Esophagus squamous epithelium (tissue), 5 donors: ENCODE measurements around the gene GPR75. TPM values are rescaled to one million over a fixed set of nuclear protein-coding genes. Genes with fewer than 3 reads are reported as not detected.

ENCODE experiments used
- DNase-seq: peaks from one replicate; lab custom pipeline; 2025; lab: John Stamatoyannopoulos, UW
- H3K27ac ChIP-seq, 4 donors: fragments of 200-600 bp; sonication (generic); one replicate each; pipeline ENCODE4 v1.5.1; 2016 to 2019; ENCODE audit warnings: mild to moderate bottlenecking in 1 of 4
- H3K27me3 ChIP-seq, 4 donors: fragments of 200-600 bp; sonication (generic); 1 replicate in 3 of 4; 2 replicates in 1 of 4; pipeline versions ENCODE4 v1.5.1 to v1.6.0; 2017 to 2021; ENCODE audit warnings: antibody characterized with exemption in 1 of 4
- H3K36me3 ChIP-seq, 3 donors: fragments of 200-600 bp; sonication (generic); one replicate each; pipeline ENCODE4 v1.5.1; 2016 to 2019
- H3K4me1 ChIP-seq, 3 donors: fragments of 200-600 bp; sonication (generic); one replicate each; pipeline ENCODE4 v1.5.1; 2017 to 2019
- H3K4me3 ChIP-seq, 4 donors: fragments of 200-600 bp; sonication (generic); 1 replicate in 3 of 4; 2 replicates in 1 of 4; pipeline ENCODE4 v1.5.1; 2016 to 2019; ENCODE audit warnings: mild to moderate bottlenecking in 2 of 4, moderate library complexity in 1 of 4
- H3K9me3 ChIP-seq, 3 donors: fragments of 200-600 bp; sonication (generic); one replicate each; pipeline ENCODE4 v1.5.1; 2016 to 2019
- POLR2A ChIP-seq, 4 donors: fragments of 450-650 bp; IDR thresholded peaks; one replicate each; pipeline ENCODE4 v1.6.1; 2017; ENCODE audit warnings: antibody characterized with exemption in 4 of 4, mild to moderate bottlenecking in 4 of 4, moderate library complexity in 3 of 4
- WGBS, 2 donors: methylation state at CpG; one replicate each; pipeline ENCODE4 v1.1.5; 2018; 5-methylcytosine and 5-hydroxymethylcytosine counted together
- intact Hi-C: fragments of 100-400 bp; cut with DNase I; formaldehyde crosslinking; loops from one replicate; pipeline ENCODE4 v1.15.0; 2022
- total RNA-seq, 4 donors: library from RNA; depleted of rRNA; stranded (reverse); fragments of >200 nt; gene quantifications; one replicate each; pipeline ENCODE4 v1.1.0, GENCODE V29; 2016
- TF ChIP-seq, protein P1 (sequence below), 6 experiments: fragments of 450-650 bp in 4 of 6; fragments of 200-600 bp in 2 of 6; sonication (generic) in 2 of 6; IDR thresholded peaks; one replicate each; pipeline ENCODE4 v1.5.1; 2016 to 2019; ENCODE audit warnings: antibody characterized with exemption in 6 of 6, mild to moderate bottlenecking in 4 of 6, moderate library complexity in 4 of 6
- donor health status: DM: yes; HTN: yes; CAD: no.

Gene GPR75
- total RNA-seq, 4 donors from 2014 or later: 1.1 to 3.8 (median 2.8) TPM

- intact Hi-C loops: no loop called here
- TF ChIP-seq POLR2A (IDR thresholded peaks at IDR 0.05): no peak
- TF ChIP-seq, protein P1, sequence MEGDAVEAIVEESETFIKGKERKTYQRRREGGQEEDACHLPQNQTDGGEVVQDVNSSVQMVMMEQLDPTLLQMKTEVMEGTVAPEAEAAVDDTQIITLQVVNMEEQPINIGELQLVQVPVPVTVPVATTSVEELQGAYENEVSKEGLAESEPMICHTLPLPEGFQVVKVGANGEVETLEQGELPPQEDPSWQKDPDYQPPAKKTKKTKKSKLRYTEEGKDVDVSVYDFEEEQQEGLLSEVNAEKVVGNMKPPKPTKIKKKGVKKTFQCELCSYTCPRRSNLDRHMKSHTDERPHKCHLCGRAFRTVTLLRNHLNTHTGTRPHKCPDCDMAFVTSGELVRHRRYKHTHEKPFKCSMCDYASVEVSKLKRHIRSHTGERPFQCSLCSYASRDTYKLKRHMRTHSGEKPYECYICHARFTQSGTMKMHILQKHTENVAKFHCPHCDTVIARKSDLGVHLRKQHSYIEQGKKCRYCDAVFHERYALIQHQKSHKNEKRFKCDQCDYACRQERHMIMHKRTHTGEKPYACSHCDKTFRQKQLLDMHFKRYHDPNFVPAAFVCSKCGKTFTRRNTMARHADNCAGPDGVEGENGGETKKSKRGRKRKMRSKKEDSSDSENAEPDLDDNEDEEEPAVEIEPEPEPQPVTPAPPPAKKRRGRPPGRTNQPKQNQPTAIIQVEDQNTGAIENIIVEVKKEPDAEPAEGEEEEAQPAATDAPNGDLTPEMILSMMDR (IDR thresholded peaks at IDR 0.05): no peak
- H3K9me3 ChIP-seq: no peaks in the 10 kb centered on the region
- no peak overlapping the region for H3K4me3 ChIP-seq
- H3K4me1 ChIP-seq: no peaks in the 10 kb centered on the region
- DNase-seq: no peak
- 90 to 92% methylated on average over 5 of the region's 5 CpGs for WGBS, 2 donors
- H3K36me3 ChIP-seq: peaks cover 0 to 94% (median 3%) of the 10 kb centered on the region in 3 donors
- no peaks in the 10 kb centered on the region for H3K27me3 ChIP-seq
- no peak overlapping the region for H3K27ac ChIP-seq
Measured at GRCh38 chr2:53867169-53867568, 7.4 kb upstream of the GPR75 start.

DNA sequence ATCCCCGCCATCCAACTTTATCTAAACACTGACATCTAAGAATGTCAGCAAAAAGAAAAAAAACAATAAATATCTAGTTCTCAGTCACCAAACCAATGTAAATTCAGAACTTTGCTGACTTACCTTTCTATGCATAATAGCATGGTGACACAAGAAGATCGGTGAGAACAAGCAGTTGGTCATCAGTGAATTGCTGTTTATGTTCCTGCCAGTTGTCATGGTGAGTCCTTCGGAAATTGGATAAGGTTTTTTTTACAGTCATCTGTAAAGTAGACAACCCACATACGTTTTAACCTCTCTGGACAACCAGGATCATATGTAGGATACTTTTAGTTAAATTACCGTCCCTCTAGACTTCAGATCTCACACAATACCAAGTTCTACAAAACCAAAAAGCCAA is 6.2 kb upstream of the GPR75 start:
- intact Hi-C loops: no loop called here
- peaks cover 0 to 82% (median 3%) of the 10 kb centered on the region in 3 donors for H3K36me3 ChIP-seq
- H3K9me3 ChIP-seq: no peaks in the 10 kb centered on the region
- no peak overlapping the region for H3K4me3 ChIP-seq
- DNase-seq: no peak
- no peak for TF ChIP-seq POLR2A (IDR thresholded peaks at IDR 0.05)
- TF ChIP-seq, protein P1 (IDR thresholded peaks at IDR 0.05): no peak
- no peaks in the 10 kb centered on the region for H3K27me3 ChIP-seq
- no peaks in the 10 kb centered on the region for H3K4me1 ChIP-seq
- 81 to 94% methylated on average over 5 of the region's 5 CpGs for WGBS, 2 donors
- no peak overlapping the region for H3K27ac ChIP-seq

DNA sequence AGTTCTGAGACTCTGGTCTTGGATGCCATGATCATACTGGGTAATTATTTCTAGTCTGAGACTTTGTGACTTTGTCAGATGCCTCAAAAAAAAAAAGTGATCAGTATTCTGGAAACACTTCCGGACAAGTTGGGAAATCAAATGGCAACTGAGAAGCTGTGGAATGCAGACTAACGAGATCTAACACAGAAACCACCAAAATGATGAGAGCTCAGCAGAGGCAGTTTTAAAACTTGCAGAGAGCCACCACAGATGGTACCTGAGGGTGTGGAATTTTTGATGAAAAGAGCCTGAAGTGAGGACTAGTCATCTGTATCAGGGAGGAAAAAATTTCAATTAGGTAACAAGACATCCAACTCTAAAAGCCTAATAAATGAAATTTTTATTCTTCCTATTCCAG is 5.5 kb upstream of the GPR75 start:
- 60 to 70% methylated on average over 2 of the region's 2 CpGs for WGBS, 2 donors
- Histone ChIP-seq H3K27me3 (no peaks in the 10 kb centered on the region), H3K4me3 (no peak overlapping the region), H3K36me3 (peaks cover 0 to 75% (median 3%) of the 10 kb centered on the region in 3 donors), H3K4me1 (peaks cover 0 to under 1% (median 0%) of the 10 kb centered on the region in 3 donors), H3K9me3 (no peaks in the 10 kb centered on the region), H3K27ac (no peak overlapping the region)
- intact Hi-C loops: no loop called here
- DNase-seq: no peak
- TF ChIP-seq, protein P1 (IDR thresholded peaks at IDR 0.05): no peak
- TF ChIP-seq POLR2A (IDR thresholded peaks at IDR 0.05): no peak

DNA sequence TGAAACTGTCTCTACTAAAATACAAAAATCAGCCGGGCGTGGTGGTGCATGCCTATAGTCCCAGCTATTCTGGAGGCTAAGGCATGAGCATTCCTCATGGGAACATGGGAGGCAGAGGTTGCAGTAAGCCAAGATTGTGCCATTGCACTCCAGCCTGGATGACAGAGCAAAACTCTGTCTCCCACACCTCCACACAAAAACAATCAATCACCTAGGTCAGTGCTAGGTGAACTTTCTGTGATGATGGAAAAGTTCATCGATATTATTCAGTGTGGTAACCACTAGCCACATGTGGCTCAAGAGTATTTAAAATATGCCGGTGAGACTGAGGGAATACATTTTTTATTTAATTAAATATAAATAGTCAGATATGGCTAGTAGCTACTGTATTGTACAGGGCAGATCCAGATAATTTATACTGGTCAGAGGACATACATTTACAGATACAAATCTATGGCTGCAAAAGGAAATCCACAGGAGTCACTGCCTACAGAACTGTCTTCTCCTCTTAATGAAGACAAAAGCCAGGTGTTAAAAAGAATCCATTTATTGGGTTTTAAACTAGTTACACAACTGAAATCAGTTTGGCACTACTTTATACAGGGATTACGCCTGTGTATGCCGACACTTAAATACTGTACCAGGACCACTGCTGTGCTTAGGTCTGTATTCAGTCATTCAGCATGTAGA is 3.9 kb upstream of the GPR75 start:
- no peaks in the 10 kb centered on the region for H3K9me3 ChIP-seq
- 84 to 96% methylated on average over 6 of the region's 6 CpGs for WGBS, 2 donors
- intact Hi-C loops: no loop called here
- H3K36me3 ChIP-seq: peaks cover 0 to 67% (median 3%) of the 10 kb centered on the region in 3 donors
- no peak overlapping the region for H3K27ac ChIP-seq
- H3K27me3 ChIP-seq: no peaks in the 10 kb centered on the region
- no peak overlapping the region for H3K4me3 ChIP-seq
- TF ChIP-seq POLR2A (IDR thresholded peaks at IDR 0.05): no peak
- TF ChIP-seq, protein P1 (IDR thresholded peaks at IDR 0.05): no peak
- H3K4me1 ChIP-seq: peaks cover 0 to 15% (median 6%) of the 10 kb centered on the region in 3 donors
- DNase-seq: no peak

- WGBS, 2 donors: 88 to 95% methylated on average over 5 of the region's 5 CpGs
- Histone ChIP-seq H3K27me3 (no peaks in the 10 kb centered on the region), H3K27ac (no peak overlapping the region), H3K36me3 (peaks cover 0 to 52% (median 3%) of the 10 kb centered on the region in 3 donors), H3K4me3 (no peak overlapping the region), H3K4me1 (peaks cover 0 to 15% (median 6%) of the 10 kb centered on the region in 3 donors), H3K9me3 (no peaks in the 10 kb centered on the region)
- intact Hi-C loops: no loop called here
- no peak for DNase-seq
- TF ChIP-seq, protein P1 (IDR thresholded peaks at IDR 0.05): no peak
- TF ChIP-seq POLR2A (IDR thresholded peaks at IDR 0.05): no peak
Measured at GRCh38 chr2:53861824-53862223, 2.1 kb upstream of the GPR75 start.
